Stimulated activated CD4-positive, alpha-beta T cell treated with anti-CD3 and anti-CD28 coated beads, Interleukin-1b, Interleukin-23, amount 100 ng/mL, for 4 hours (primary cell): Measurements from ENCODE around the gene GPR157.
"Not testable (repeated sequence)": the region's sequence is repeated elsewhere in the genome, so short reads cannot be mapped to it uniquely, and the experiment has no call there.

Experiments used
- DNase-seq, 2 donors: peaks; one replicate each; pipeline ENCODE4 v3.0.0-alpha.2; 2020; ENCODE audit warnings: low read depth in 2 of 2

The GPR157 gene

GRCh38 chr1:9118186-9118585 lies 10.7 kb downstream of the GPR157 start:
- DNase-seq: no peak

DNA sequence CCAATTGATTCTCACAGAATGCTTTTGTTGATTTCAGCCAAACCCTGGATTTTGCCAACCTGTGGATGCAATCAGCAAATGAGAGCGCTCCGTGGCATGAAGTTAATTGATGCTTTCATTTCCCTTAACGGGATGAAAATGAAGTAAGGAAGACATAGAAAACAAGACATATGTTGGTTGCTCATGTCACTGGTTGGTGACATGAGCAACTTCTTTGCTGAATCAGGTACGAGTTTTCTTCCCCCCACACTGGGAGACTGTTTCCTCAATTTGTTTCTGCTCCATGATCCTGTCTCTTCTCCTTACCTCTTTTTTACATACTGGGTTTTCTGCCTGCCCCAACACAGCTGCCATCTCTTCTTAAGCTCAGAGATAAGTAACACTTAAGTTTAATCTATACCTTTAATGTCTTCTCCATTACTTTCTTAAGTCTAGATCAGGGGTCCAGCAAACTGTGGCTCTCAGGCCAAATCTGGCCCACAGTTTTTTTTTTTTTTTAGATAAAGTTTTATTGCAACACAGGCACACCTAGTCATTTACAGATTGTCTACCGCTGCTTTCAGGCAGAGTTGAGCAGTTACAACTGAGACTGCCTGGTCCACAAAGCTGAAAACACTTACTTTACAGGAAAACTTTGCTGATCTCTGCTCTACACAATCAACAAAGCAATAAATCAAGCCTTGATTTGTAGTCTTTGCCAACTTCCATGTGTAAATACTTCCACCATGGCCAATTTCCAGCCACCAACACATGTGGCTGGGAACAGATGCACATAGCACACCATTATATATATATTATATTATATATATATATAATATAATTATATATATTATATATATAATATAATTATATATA lies 13.3 kb downstream of the GPR157 start:
- DNase-seq: no peak

GRCh38 chr1:9112961-9113880 lies 15.7 kb downstream of the GPR157 start:
- DNase-seq: no peak

- no peak for DNase-seq
Observed at GRCh38 chr1:9111957-9112356, 16.9 kb downstream of the GPR157 start.

DNA sequence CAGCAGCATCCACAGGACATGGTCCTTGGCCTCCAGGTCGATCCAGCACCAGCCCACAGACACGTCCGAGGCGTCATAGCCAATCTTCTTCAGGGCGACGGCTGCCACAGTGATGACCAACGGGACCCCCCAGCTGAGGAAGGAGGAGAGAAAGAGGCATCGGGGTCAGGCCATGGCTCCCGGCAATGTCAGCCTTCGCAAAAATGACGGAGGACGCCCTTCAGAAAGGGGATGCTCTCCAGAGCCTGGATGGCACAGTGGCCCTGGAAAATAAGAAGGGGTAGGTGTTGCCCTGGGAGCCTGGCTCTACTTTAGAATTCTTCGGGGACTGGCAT lies 17.6 kb downstream of the GPR157 start:
- no peak for DNase-seq

DNA sequence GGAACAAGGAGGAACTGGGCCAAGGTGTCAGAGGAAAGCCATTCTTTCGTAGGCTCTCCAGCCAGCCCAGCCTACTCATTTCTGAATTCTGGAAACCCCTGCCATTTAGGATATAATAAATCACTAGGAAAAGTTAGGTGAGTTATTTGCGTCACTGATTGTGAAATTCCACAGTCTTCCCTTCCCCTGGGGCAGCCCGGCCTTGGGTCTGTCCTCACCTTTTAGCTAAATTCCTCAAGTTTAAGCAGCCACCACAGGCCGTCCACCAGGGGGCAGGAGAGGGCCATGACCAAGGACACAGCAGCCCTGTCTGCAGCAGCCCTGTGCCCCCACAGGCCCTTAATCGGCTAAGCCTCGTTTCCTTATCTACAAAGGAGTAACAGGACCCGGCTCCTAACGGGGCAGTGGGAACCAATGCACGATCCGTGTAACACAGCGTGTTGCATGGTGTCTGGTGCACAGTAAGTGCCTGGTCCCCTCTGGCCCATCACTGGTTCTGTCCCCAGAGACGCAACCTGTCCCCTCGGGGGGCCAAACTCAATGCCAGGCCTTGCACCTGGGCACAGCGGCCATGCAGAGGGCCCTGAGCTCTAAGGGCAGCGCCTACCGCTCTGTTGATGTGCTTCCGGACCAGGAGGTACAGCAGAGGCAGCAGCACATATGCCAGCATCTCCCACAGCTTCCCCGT lies 18.1 kb downstream of the GPR157 start:
- peak; percentile 78 to 86 for DNase-seq

GRCh38 chr1:9108056-9108665 lies 20.7 kb downstream of the GPR157 start:
- no peak for DNase-seq

- DNase-seq: no peak
Observed at GRCh38 chr1:9107136-9107535, 21.8 kb downstream of the GPR157 start.

DNA sequence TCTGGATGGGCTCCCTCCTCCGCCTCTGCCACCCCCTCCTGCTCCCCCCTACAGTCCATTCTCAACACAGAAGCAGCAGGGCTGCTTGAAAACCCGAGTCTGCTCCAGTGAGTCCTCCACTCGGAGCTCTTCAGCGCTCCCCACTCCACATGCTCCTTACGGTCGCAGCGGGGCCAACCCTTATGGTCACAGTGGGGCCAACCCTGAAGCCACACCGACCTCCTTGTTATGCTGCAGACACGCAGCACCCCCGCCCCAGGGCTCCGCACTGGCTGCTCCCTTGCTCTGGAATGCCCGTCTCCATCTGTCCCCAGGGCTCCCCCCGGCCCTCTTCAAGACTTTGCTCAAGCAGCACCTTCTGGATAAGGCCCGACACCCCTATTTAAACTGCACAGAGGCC lies 22.6 kb downstream of the GPR157 start:
- no peak for DNase-seq

- no peak for DNase-seq
Observed at GRCh38 chr1:9105336-9105867, 23.5 kb downstream of the GPR157 start.

GRCh38 chr1:9101510-9102146 lies 27.3 kb downstream of the GPR157 start:
- no peak for DNase-seq

GRCh38 chr1:9100471-9101043 lies 28.3 kb downstream of the GPR157 start:
- no peak for DNase-seq

DNA sequence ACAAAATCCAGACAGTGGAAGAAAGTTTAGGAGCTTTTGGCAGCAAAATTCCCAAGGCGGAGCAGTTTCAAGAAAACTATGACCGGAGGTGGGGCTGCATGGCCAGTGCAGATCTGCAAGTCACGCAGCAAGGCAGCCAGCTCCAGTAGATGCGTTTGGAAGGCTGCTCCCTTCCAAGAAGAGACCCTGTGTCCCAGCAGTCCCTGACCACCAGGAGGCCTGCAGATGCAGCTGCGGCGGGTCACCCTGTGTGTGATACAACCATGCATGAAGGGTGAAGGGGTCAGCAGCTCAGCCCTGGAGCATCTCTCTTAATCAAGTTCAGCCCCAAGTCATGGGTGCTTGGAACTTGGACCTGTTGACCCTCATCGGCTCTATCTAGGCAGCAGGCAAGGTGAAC lies 29.3 kb downstream of the GPR157 start:
- no peak for DNase-seq

- no peak for DNase-seq
Observed at GRCh38 chr1:9097947-9098705, 30.8 kb downstream of the GPR157 start.

DNA sequence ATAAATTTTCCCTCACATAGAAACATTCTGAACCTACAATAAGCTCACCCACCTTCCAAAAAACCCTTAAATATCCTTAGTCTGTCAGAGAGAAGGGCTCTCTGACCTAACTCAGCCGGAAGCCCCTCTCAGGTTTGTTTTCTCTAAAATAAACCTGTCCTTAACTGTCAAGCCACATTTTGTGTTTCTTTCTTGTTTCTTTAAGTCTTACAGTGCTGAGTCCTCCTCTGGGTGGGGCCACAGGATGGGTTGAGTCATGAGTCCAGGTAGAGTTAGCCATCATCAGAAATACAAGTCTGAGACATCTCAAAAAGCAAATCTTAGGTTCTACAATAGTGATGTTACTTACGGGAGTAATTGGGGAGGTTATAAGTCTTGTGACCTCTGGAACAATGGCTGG lies 33.1 kb downstream of the GPR157 start:
- DNase-seq: no peak

DNA sequence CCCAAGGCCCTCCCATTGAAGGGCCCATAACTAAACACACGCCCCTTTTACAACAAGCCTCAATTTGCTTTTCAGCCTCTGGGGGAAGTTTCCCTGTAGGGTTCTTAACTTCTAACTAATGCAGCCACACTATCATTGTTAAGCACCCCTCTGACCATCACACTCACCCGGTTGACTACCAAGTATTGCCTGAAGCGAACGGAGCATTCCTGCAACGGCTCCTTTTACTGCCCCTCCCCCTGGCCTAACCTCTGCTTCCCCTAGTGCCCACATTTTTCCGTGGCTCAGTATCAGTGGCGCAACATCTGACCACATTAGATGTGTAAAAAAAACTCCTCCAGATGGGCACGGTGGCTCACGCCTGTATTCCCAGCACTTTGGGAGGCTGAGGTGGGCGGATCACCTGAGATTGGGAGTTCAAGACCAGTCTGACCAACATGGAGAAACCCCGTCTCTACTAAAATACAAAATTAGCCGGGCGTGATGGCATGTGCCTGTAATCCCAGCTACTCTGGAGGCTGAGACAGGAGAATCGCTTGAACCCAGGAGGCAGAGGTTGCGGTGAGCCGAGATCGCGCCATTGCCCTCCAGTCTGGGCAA lies 34.8 kb downstream of the GPR157 start:
- not testable (repeated sequence) for DNase-seq

DNA sequence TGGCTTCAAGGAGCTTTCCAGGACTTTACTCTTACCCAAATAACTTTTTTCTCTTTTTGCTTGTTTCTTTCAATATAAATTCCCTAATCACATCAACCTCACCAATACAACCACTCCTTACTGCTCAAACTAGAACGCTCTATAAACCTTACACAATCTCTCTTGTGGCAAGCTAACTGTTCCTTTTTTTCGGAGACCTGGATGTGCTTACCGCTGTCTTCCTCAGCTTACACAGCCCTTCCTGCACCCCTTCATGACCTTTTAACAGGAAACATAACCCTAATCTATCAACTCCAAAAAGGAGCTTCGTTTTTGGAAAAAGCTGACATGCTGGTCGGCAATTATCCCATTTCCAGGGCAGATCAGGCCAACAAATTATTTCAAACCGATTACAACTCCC lies 35.3 kb downstream of the GPR157 start:
- no peak for DNase-seq

DNA sequence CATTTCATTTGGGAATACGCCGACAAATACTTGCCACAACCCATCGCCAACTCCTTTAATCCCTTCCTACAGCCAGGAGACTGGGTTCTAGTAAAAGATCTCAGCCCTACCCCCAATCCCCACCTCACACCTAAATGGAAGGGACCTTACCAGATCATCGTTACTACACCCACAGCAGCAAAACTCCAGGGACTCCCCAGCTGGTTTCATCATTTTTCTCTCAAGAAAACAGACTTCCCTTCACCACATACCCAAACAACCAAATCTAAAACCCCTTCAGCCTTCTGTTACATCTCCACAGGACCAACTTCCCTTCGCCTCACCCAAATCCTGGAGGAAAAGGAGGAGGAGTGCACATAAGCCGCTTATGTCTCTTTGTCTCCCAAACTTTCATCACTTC lies 35.8 kb downstream of the GPR157 start:
- no peak for DNase-seq

DNA sequence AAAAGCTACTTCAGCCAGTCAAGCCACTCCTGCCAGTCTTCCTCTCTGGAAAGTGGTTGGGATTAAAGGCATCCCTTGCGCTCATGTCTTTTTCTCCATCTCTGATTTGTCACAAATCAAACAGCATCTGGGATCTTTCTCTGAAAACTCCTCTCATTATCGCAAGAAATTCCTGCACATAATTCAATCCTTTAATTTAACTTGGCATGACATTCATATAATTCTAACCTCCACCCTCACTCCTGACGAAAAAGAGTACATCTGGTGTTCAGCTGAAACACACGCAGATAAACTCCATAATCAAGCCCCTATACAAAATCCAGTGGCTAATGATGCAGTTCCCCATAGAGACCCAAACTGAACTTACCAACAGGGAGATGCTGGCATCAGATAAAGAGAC lies 40.1 kb downstream of the GPR157 start:
- no peak for DNase-seq
